Breast epithelium (tissue), 4 donors: Measurements from ENCODE around the gene SLC5A7. TPM values are rescaled to one million over a fixed set of nuclear protein-coding genes. Genes with fewer than 3 reads are reported as not detected.

Experiments used
- DNase-seq, 2 donors: peaks; one replicate each; pipeline ENCODE4 v3.0.0-alpha.2; 2019; ENCODE audit warnings: low spot score in 2 of 2
- H3K27ac ChIP-seq, 2 donors: fragments of 200-600 bp; sonication (generic) in 1 of 2; one replicate each; pipeline ENCODE4 v1.5.1; 2016 to 2019; ENCODE audit warnings: mild to moderate bottlenecking in 1 of 2
- H3K27me3 ChIP-seq, 2 donors: fragments of 200-600 bp; sonication (generic) in 1 of 2; one replicate each; pipeline versions ENCODE4 v1.5.1 to v1.6.0; 2017 to 2019; ENCODE audit warnings: control low read depth in 1 of 2, mild to moderate bottlenecking in 1 of 2
- H3K36me3 ChIP-seq: fragments of 200-600 bp; one replicate; pipeline ENCODE4 v1.5.1; 2019
- H3K4me1 ChIP-seq, 2 donors: fragments of 200-600 bp; sonication (generic); one replicate each; pipeline ENCODE4 v1.5.1; 2016 to 2019; ENCODE audit warnings: control low read depth in 1 of 2
- H3K4me3 ChIP-seq, 3 donors: fragments of 200-600 bp; sonication (generic); 1 replicate in 2 of 3; 2 replicates in 1 of 3; pipeline ENCODE4 v1.5.1; 2016 to 2019; ENCODE audit warnings: mild to moderate bottlenecking in 3 of 3, moderate library complexity in 2 of 3
- H3K9me3 ChIP-seq, 2 donors: fragments of 200-600 bp; sonication (generic) in 1 of 2; one replicate each; pipeline ENCODE4 v1.5.1; 2016 to 2019; ENCODE audit warnings: control low read depth in 1 of 2
- POLR2A ChIP-seq: fragments of 450-650 bp; IDR thresholded peaks from one replicate; pipeline ENCODE4 v1.6.1; 2016; ENCODE audit warnings: antibody characterized with exemption, mild to moderate bottlenecking, moderate library complexity
- POLR2AphosphoS5 ChIP-seq, 3 donors: sonication (generic); formaldehyde crosslinking; IDR thresholded peaks; one replicate each; pipeline ENCODE4 v1.6.1; 2017; ENCODE audit warnings: antibody characterized with exemption in 3 of 3
- intact Hi-C: fragments of 100-400 bp; cut with DNase I; formaldehyde crosslinking; loops from one replicate; pipeline ENCODE4 v1.15.1; 2023; ENCODE audit warnings: low total_unique reads
- total RNA-seq, 3 donors: library from RNA; depleted of rRNA; stranded (reverse); fragments of >200 nt; gene quantifications; one replicate each; pipeline ENCODE4 v1.1.0, GENCODE V29; 2016
- TF ChIP-seq, protein P1 (sequence below), 3 donors: fragments of 450-650 bp; IDR thresholded peaks; one replicate each; pipeline ENCODE4 v1.5.1; 2016 to 2017; ENCODE audit warnings: antibody characterized with exemption in 3 of 3, mild to moderate bottlenecking in 3 of 3, moderate library complexity in 3 of 3

The SLC5A7 gene
- total RNA-seq: under 1 TPM in 1 of 3 donors, not detected in 2; under 0.01 TPM

DNA sequence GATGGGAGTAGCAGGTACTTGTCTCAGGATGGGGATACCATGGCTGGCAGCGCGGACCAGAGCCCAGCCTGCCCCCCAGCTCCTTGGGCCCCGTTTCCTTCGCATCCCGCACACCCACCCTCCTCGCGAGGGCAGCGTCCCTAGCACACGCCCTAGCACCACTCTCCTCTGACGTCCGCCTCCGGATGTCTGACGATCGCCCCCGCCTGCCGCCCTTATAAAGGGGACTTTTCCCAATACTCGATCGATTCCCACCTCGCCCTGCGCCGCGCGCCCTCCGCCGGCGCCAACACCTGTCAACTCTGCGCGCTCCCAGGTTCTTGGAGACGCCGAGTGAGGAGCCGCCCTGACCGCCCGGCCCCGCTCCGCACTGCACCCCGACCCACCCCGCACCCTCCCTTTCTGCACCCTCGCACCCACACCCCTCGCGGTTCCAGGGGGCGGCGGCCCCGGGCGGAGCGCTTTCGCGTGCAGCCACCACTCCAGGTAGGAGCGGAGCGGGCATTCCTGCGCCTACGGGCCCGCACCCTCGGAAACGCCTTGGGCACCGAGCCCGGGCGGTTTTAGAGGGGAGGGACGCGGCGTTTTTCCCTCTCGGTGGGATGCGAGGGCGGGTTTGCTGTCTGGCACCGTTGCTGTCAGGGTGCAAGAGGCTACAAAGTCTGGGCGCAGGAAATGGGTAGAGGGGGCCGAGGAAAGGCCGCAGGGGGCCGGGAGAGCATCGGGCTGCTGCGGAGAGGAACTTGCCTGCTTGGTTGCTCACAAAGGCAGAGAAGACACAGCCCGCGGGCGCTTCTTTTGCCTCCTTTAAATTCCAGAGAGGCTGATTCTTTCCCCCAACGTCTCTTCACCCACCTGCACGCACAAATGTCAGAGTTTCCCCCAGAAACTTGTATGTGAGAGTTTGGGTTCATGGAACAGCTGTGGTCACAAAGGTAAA lies at the start of gene SLC5A7:
TSS of gene SLC5A7 (plus strand) at position 247 of the 940 bp plus-strand sequence. CDS start 1,632 bp downstream, outside the sequence.
- Histone ChIP-seq H3K27me3 (peaks cover 0 to 18% of the 10 kb centered on the region in 2 donors), H3K9me3 (no peaks in the 10 kb centered on the region), H3K27ac (no peak within 1 kb of the TSS), H3K36me3 (no peaks in the 10 kb centered on the region), H3K4me1 (no peaks in the 10 kb centered on the region), H3K4me3 (peak within 1 kb of the TSS in 1 of 3 donors; percentile 45)
- intact Hi-C loops: no loop called here
- TF ChIP-seq POLR2A (no peak), POLR2AphosphoS5 (IDR thresholded peaks at IDR 0.05) (no peak)
- TF ChIP-seq, protein P1, sequence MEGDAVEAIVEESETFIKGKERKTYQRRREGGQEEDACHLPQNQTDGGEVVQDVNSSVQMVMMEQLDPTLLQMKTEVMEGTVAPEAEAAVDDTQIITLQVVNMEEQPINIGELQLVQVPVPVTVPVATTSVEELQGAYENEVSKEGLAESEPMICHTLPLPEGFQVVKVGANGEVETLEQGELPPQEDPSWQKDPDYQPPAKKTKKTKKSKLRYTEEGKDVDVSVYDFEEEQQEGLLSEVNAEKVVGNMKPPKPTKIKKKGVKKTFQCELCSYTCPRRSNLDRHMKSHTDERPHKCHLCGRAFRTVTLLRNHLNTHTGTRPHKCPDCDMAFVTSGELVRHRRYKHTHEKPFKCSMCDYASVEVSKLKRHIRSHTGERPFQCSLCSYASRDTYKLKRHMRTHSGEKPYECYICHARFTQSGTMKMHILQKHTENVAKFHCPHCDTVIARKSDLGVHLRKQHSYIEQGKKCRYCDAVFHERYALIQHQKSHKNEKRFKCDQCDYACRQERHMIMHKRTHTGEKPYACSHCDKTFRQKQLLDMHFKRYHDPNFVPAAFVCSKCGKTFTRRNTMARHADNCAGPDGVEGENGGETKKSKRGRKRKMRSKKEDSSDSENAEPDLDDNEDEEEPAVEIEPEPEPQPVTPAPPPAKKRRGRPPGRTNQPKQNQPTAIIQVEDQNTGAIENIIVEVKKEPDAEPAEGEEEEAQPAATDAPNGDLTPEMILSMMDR (IDR thresholded peaks at IDR 0.05): no peak
- DNase-seq: no peak

DNA sequence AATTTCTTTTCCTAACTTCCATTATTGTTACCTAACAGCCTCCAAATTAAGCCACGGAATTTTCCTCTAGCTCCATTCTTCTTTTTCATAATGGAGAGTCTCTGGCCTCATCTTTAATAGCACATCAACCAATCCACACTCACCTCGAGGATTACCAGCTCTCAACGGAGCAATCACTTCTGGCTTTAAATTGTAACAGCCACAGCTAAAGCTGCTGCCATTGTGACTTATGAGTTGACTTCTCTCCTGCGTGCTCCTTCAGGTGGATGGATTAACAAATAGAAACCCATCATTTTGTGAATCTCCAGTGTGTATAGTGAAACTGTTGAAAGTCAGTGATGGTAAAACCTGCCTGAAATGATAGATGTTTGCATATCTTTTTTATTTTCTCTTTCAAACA lies 24.9 kb upstream of the SLC5A7 start:
- Histone ChIP-seq H3K9me3 (no peaks in the 10 kb centered on the region), H3K27me3 (no peaks in the 10 kb centered on the region), H3K4me1 (no peaks in the 10 kb centered on the region), H3K27ac (no peak overlapping the region), H3K4me3 (no peak overlapping the region), H3K36me3 (no peaks in the 10 kb centered on the region)
- no peak for DNase-seq
- TF ChIP-seq POLR2AphosphoS5 (IDR thresholded peaks at IDR 0.05) (no peak), POLR2A (no peak)
- TF ChIP-seq, protein P1 (IDR thresholded peaks at IDR 0.05): no peak
- intact Hi-C loops: no loop called here

DNA sequence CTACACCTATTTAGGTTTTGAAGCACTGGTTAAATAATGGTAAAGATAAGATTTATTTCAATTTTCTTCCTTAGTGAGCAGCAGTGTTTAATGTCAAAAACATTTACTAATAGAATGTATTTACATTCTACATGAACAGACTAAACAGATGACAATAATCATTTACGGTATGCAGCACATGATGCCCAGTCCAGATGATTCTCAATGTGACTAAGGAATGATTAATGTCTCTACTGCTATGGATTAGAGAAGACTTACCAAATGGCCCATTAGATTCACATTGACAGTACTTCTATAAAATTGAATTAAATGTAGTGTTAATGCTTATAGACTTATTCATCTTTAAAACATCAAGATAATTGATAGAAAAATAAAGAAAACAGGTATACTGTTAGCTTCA lies 22.1 kb upstream of the SLC5A7 start:
- H3K4me3 ChIP-seq: no peak overlapping the region
- H3K27me3 ChIP-seq: no peaks in the 10 kb centered on the region
- no peak overlapping the region for H3K27ac ChIP-seq
- H3K4me1 ChIP-seq: no peaks in the 10 kb centered on the region
- intact Hi-C loops: no loop called here
- TF ChIP-seq, protein P1 (IDR thresholded peaks at IDR 0.05): no peak
- no peak for TF ChIP-seq POLR2A
- no peak for TF ChIP-seq POLR2AphosphoS5 (IDR thresholded peaks at IDR 0.05)
- no peaks in the 10 kb centered on the region for H3K36me3 ChIP-seq
- DNase-seq: no peak
- peaks cover 0 to 7% of the 10 kb centered on the region in 2 donors for H3K9me3 ChIP-seq

DNA sequence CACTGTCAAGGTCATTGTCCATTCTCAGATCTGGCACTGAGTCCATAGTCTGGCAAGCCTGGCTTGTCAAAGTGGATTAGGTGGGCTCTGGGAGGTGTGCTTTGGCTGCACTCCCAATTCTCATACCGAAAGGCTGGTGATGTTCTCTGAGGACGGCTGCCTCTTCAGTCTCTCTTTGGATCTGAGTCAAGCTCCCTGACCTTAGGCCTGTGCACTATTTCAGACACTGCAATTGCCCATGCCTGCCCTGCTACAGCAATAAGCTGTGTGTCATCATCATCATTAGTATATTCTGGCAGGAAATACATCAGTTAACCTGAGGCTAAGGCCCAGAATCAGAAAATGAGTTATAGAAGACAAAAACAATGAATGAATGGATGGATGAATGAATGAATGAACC lies 1.6 kb upstream of the SLC5A7 start:
- Histone ChIP-seq H3K36me3 (no peaks in the 10 kb centered on the region), H3K27ac (no peak overlapping the region), H3K27me3 (peaks cover 0 to 18% of the 10 kb centered on the region in 2 donors), H3K4me3 (no peak overlapping the region), H3K9me3 (no peaks in the 10 kb centered on the region), H3K4me1 (no peaks in the 10 kb centered on the region)
- DNase-seq: no peak
- TF ChIP-seq POLR2A (no peak), POLR2AphosphoS5 (IDR thresholded peaks at IDR 0.05) (no peak)
- TF ChIP-seq, protein P1 (IDR thresholded peaks at IDR 0.05): no peak
- intact Hi-C loops: no loop called here

DNA sequence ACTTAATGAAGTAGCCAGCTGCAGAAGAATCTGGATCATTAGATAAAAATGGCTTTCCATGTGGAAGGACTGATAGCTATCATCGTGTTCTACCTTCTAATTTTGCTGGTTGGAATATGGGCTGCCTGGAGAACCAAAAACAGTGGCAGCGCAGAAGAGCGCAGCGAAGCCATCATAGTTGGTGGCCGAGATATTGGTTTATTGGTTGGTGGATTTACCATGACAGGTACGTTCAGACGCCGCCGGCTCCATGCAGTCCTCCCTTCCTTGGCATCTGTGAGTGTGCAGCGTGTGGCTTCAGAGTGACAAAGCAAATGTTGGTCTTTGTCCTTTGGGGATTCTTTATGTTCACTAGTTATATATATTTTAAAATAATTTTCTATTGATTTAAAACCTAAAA lies 1.8 kb downstream of the SLC5A7 start:
- DNase-seq: no peak
- TF ChIP-seq, protein P1 (IDR thresholded peaks at IDR 0.05): no peak
- TF ChIP-seq POLR2AphosphoS5 (IDR thresholded peaks at IDR 0.05) (no peak), POLR2A (no peak)
- H3K27ac ChIP-seq: no peak overlapping the region
- H3K36me3 ChIP-seq: no peaks in the 10 kb centered on the region
- no peaks in the 10 kb centered on the region for H3K4me1 ChIP-seq
- no peaks in the 10 kb centered on the region for H3K9me3 ChIP-seq
- peaks cover 0 to 18% of the 10 kb centered on the region in 2 donors for H3K27me3 ChIP-seq
- H3K4me3 ChIP-seq: no peak overlapping the region
- intact Hi-C loops: no loop called here
